Testis (tissue), 2 donors: ENCODE data around the gene FAM20C.

Experiments used
- POLR2A ChIP-seq: fragments of 450-650 bp; IDR thresholded peaks from one replicate; pipeline ENCODE4 v1.6.1; 2017; ENCODE audit warnings: antibody characterized with exemption, mild to moderate bottlenecking, moderate library complexity
- TF ChIP-seq, protein P1 (sequence below), 3 experiments: fragments of 450-650 bp in 2 of 3; fragments of 200-600 bp in 1 of 3; sonication (generic) in 1 of 3; IDR thresholded peaks; one replicate each; pipeline ENCODE4 v1.5.1; 2016 to 2019; ENCODE audit warnings: antibody characterized with exemption in 3 of 3, mild to moderate bottlenecking in 2 of 3, moderate library complexity in 1 of 3

- TF ChIP-seq, protein P1, sequence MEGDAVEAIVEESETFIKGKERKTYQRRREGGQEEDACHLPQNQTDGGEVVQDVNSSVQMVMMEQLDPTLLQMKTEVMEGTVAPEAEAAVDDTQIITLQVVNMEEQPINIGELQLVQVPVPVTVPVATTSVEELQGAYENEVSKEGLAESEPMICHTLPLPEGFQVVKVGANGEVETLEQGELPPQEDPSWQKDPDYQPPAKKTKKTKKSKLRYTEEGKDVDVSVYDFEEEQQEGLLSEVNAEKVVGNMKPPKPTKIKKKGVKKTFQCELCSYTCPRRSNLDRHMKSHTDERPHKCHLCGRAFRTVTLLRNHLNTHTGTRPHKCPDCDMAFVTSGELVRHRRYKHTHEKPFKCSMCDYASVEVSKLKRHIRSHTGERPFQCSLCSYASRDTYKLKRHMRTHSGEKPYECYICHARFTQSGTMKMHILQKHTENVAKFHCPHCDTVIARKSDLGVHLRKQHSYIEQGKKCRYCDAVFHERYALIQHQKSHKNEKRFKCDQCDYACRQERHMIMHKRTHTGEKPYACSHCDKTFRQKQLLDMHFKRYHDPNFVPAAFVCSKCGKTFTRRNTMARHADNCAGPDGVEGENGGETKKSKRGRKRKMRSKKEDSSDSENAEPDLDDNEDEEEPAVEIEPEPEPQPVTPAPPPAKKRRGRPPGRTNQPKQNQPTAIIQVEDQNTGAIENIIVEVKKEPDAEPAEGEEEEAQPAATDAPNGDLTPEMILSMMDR (IDR thresholded peaks at IDR 0.05) = no peak
- no peak for TF ChIP-seq POLR2A
Observed at GRCh38 chr7:155469-155900, 36.9 kb upstream of the FAM20C start.
